ENCODE data around the gene EXOC6. TPM values are rescaled to one million over a fixed set of nuclear protein-coding genes. Genes with fewer than 3 reads are reported as not detected.

EXOC6 gene
- total RNA-seq, 1 experiment from 2014 or later, result 17.0 TPM

DNA sequence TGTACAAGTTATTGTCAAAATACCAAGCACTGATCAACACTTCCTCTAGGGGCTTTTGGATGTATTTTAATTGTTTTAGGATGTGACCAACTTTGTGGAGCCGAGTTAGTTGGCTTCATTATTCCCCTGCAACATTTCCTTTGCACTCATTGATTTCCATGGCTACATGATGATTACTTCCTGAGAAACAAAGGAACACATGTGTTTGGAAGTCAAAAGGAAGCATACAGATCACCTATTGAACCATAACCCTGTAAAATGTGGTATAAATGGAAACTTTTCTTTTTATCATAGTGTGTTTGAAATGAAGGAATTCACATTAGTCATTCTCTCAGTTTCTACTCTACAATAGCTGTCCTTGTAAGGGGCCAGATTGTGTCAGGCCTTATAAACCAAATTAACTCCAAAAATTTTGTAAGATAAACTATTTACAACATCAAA, 32.2 kb upstream of the EXOC6 start:
- no peaks in the 10 kb centered on the region for H3K9me3 ChIP-seq (ENCODE audit: control insufficient read depth, insufficient read depth, low read depth, low read length)
- in situ Hi-C loops (cut with HindIII; ENCODE audit: low pct_unique_long_range_greater_than_20kb, low sequenced_read_pairs), result no loop called here
- intact Hi-C loops (cut with micrococcal nuclease; ENCODE audit: unreplicated experiment), result no loop called here
- no peaks in the 10 kb centered on the region for H3K4me1 ChIP-seq (ENCODE audit: control insufficient read depth, insufficient read depth, low read length)
- H3K36me3 ChIP-seq (ENCODE audit: control insufficient read depth, insufficient read depth, low read length), result no peaks in the 10 kb centered on the region
- TF ChIP-seq, protein P1, sequence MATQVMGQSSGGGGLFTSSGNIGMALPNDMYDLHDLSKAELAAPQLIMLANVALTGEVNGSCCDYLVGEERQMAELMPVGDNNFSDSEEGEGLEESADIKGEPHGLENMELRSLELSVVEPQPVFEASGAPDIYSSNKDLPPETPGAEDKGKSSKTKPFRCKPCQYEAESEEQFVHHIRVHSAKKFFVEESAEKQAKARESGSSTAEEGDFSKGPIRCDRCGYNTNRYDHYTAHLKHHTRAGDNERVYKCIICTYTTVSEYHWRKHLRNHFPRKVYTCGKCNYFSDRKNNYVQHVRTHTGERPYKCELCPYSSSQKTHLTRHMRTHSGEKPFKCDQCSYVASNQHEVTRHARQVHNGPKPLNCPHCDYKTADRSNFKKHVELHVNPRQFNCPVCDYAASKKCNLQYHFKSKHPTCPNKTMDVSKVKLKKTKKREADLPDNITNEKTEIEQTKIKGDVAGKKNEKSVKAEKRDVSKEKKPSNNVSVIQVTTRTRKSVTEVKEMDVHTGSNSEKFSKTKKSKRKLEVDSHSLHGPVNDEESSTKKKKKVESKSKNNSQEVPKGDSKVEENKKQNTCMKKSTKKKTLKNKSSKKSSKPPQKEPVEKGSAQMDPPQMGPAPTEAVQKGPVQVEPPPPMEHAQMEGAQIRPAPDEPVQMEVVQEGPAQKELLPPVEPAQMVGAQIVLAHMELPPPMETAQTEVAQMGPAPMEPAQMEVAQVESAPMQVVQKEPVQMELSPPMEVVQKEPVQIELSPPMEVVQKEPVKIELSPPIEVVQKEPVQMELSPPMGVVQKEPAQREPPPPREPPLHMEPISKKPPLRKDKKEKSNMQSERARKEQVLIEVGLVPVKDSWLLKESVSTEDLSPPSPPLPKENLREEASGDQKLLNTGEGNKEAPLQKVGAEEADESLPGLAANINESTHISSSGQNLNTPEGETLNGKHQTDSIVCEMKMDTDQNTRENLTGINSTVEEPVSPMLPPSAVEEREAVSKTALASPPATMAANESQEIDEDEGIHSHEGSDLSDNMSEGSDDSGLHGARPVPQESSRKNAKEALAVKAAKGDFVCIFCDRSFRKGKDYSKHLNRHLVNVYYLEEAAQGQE (IDR thresholded peaks at IDR 0.05; ENCODE audit: insufficient read depth in 1 of 2, low read depth in 2 of 2, low read length in 1 of 2), result no peak
- TF ChIP-seq POLR2AphosphoS5 (IDR thresholded peaks at IDR 0.05; ENCODE audit: low read depth, low read length) (no peak), SIN3A (IDR thresholded peaks at IDR 0.05; ENCODE audit: borderline replicate concordance, insufficient read depth, low read depth, low read length) (no peak), TCF7L2 (IDR thresholded peaks at IDR 0.05; ENCODE audit: low read depth, low read length) (no peak)
- TF ChIP-seq, protein P2, sequence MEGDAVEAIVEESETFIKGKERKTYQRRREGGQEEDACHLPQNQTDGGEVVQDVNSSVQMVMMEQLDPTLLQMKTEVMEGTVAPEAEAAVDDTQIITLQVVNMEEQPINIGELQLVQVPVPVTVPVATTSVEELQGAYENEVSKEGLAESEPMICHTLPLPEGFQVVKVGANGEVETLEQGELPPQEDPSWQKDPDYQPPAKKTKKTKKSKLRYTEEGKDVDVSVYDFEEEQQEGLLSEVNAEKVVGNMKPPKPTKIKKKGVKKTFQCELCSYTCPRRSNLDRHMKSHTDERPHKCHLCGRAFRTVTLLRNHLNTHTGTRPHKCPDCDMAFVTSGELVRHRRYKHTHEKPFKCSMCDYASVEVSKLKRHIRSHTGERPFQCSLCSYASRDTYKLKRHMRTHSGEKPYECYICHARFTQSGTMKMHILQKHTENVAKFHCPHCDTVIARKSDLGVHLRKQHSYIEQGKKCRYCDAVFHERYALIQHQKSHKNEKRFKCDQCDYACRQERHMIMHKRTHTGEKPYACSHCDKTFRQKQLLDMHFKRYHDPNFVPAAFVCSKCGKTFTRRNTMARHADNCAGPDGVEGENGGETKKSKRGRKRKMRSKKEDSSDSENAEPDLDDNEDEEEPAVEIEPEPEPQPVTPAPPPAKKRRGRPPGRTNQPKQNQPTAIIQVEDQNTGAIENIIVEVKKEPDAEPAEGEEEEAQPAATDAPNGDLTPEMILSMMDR (IDR thresholded peaks at IDR 0.05), result no peak
- no peak overlapping the region for H3K4me3 ChIP-seq (ENCODE audit: low read depth in 2 of 2, low read length in 2 of 2)
- H3K27ac ChIP-seq (ENCODE audit: low read length), result no peak overlapping the region
- no peak for ATAC-seq
- DNase-seq (ENCODE audit: low read depth, low spot score), result no peak
- ChIA-PET POLR2A (no interaction called here), CTCF (no interaction called here)
- peaks cover 28% of the 10 kb centered on the region; the same call in 1 of the 2 replicates for H3K27me3 ChIP-seq (ENCODE audit: control insufficient read depth, insufficient read depth, low read length)
- no TSS peak for BruUV-seq (replicated peaks)

DNA sequence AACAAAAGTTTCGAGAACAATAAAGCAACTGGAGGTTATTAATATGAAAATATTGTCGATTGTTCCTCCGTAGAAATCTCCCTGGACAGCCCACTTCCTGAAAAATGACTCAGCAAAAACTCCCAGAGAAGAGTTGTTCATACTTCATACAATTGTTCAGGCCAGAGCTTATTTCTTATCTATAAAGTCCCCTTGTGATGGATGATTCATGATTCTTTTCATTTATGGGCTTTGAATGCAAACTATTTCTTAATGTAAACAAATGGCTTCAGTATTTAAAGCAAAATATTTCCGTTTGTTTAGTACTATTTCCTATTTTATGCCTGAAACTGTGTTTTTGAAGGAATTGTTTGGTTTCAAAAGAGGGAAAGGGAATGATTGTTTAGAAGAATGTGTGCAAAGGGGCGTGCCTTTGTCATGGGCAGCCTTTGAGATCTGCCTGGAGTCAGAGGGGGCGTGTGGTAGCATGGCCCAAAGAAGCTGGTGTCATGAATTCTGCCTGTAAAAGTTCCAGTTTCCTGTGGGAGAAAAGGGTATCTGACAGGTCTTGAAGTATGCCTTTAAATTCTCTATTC, 26.2 kb upstream of the EXOC6 start:
- no peaks in the 10 kb centered on the region for H3K36me3 ChIP-seq (ENCODE audit: control insufficient read depth, insufficient read depth, low read length)
- H3K4me3 ChIP-seq (ENCODE audit: low read depth in 2 of 2, low read length in 2 of 2), result no peak overlapping the region
- ChIA-PET CTCF (interaction anchor here (1.2 kb wide), 1 partner anchor 16 kb away, joined by 4 read pairs; no protein-coding TSS in a partner anchor), POLR2A (no interaction called here)
- ATAC-seq, result peak; percentile 60
- no peak for DNase-seq (ENCODE audit: low read depth, low spot score)
- H3K27ac ChIP-seq (ENCODE audit: low read length), result peak overlapping the region; percentile 19; the same call in 1 of the 2 replicates
- BruUV-seq (replicated peaks), result no TSS peak
- in situ Hi-C loops (cut with HindIII; ENCODE audit: low pct_unique_long_range_greater_than_20kb, low sequenced_read_pairs) (no loop called here), intact Hi-C loops (cut with micrococcal nuclease; ENCODE audit: unreplicated experiment) (no loop called here)
- H3K4me1 ChIP-seq (ENCODE audit: control insufficient read depth, insufficient read depth, low read length), result no peaks in the 10 kb centered on the region
- no peaks in the 10 kb centered on the region for H3K9me3 ChIP-seq (ENCODE audit: control insufficient read depth, insufficient read depth, low read depth, low read length)
- peaks cover 3% of the 10 kb centered on the region; the same call in 1 of the 2 replicates for H3K27me3 ChIP-seq (ENCODE audit: control insufficient read depth, insufficient read depth, low read length)
- TF ChIP-seq, protein P1 (IDR thresholded peaks at IDR 0.05; ENCODE audit: insufficient read depth in 1 of 2, low read depth in 2 of 2, low read length in 1 of 2), result no peak
- TF ChIP-seq POLR2AphosphoS5 (IDR thresholded peaks at IDR 0.05; ENCODE audit: low read depth, low read length), result no peak
- no peak for TF ChIP-seq SIN3A (IDR thresholded peaks at IDR 0.05; ENCODE audit: borderline replicate concordance, insufficient read depth, low read depth, low read length)
- TF ChIP-seq, protein P2 (IDR thresholded peaks at IDR 0.05), result no peak
- no peak for TF ChIP-seq TCF7L2 (IDR thresholded peaks at IDR 0.05; ENCODE audit: low read depth, low read length)
